AG10803 (cell line): ENCODE data around the gene SLC25A1.

Experiments
- DNase-seq: peaks from one replicate; pipeline ENCODE4 v3.0.0; 2010; ENCODE audit warnings: low read depth
- H3K4me3 ChIP-seq: 2 replicates; pipeline ENCODE4 v1.5.1; 2011; ENCODE audit warnings: mild to moderate bottlenecking, low read length, control low read depth
- CTCF ChIP-seq: conservative IDR thresholded peaks from 2 replicates; pipeline ENCODE4 v1.5.1; 2011; ENCODE audit warnings: mild to moderate bottlenecking, low read length, control low read depth, inconsistent platforms

SLC25A1 gene

GRCh38 chr22:19184276-19184997 is 5.9 kb upstream of the SLC25A1 start:
- H3K4me3 ChIP-seq: no peak overlapping the region
- TF ChIP-seq CTCF: no peak
- DNase-seq: no peak

GRCh38 chr22:19183216-19183615 is 4.7 kb upstream of the SLC25A1 start:
- DNase-seq: no peak
- TF ChIP-seq CTCF: no peak
- no peak overlapping the region for H3K4me3 ChIP-seq

- H3K4me3 ChIP-seq: no peak overlapping the region
- no peak for TF ChIP-seq CTCF
- DNase-seq: no peak
Observed at GRCh38 chr22:19182472-19183157, 4.1 kb upstream of the SLC25A1 start.

GRCh38 chr22:19181786-19182471 is 3.4 kb upstream of the SLC25A1 start:
- peak; percentile 32 for DNase-seq
- H3K4me3 ChIP-seq: no peak overlapping the region
- TF ChIP-seq CTCF: no peak

GRCh38 chr22:19180740-19181410 is 2.3 kb upstream of the SLC25A1 start:
- no peak for TF ChIP-seq CTCF
- no peak overlapping the region for H3K4me3 ChIP-seq

GRCh38 chr22:19180234-19180633 is 1.7 kb upstream of the SLC25A1 start:
- DNase-seq: no peak
- no peak overlapping the region for H3K4me3 ChIP-seq
- TF ChIP-seq CTCF: no peak

More at GRCh38 chr22:19180740-19181410, 2.3 kb upstream of the SLC25A1 start:
- DNase-seq: no peak
